K562 (cell line): Measurements from ENCODE around the gene BRD7. TPM values are rescaled to one million over a fixed set of nuclear protein-coding genes. Genes with fewer than 3 reads are reported as not detected.
A peak's percentile ranks its signal among the peaks of the same experiment; 100 is the strongest.

Experiments used
- ARID2 ChIP-seq: fragments of 450-650 bp; IDR thresholded peaks from 2 replicates; pipeline ENCODE4 v1.6.1; 2017; ENCODE audit warnings: antibody characterized with exemption, mild to moderate bottlenecking
- E2F4 ChIP-seq: sonication (generic); formaldehyde crosslinking; IDR thresholded peaks from 2 replicates; pipeline ENCODE4 v1.8.0; 2022; ENCODE audit warnings: mild to moderate bottlenecking, low read depth, missing genetic modification reagents
- HMBOX1 ChIP-seq: sonication (generic); IDR thresholded peaks from 2 replicates; pipeline ENCODE4 v1.6.1; 2016
- KAT8 ChIP-seq: fragments of 450-650 bp; IDR thresholded peaks from 2 replicates; pipeline ENCODE4 v1.6.1; 2016; ENCODE audit warnings: low read depth, mild to moderate bottlenecking
- MYC ChIP-seq, 2 experiments: fragments of 250-450 bp in 1 of 2; sonication (Bioruptor Pico) in 1 of 2; IDR thresholded peaks; 2 replicates each; pipeline versions ENCODE4 v1.5.1 to v1.6.1; 2012 to 2021; ENCODE audit warnings: low read depth in 2 of 2, borderline replicate concordance in 1 of 2, improper control_type of control experiment in 1 of 2, low read length in 1 of 2, mild to moderate bottlenecking in 1 of 2, moderate library complexity in 1 of 2
- PHF20 ChIP-seq: fragments of 450-650 bp; IDR thresholded peaks from 2 replicates; pipeline ENCODE4 v1.6.1; 2018; ENCODE audit not compliant: partially characterized antibody
- TAF1 ChIP-seq: IDR thresholded peaks from 2 replicates; pipeline ENCODE4 v1.6.1; 2011; ENCODE audit warnings: mild to moderate bottlenecking, low read length, moderate library complexity; ENCODE audit not compliant: insufficient read depth, control insufficient read depth, severe bottlenecking; ENCODE audit errors: extremely low read depth
- THRAP3 ChIP-seq: fragments of 450-650 bp; IDR thresholded peaks from 2 replicates; pipeline ENCODE4 v1.6.1; 2016; ENCODE audit warnings: mild to moderate bottlenecking, inconsistent platforms, borderline replicate concordance
- THRB ChIP-seq: fragments of 450-650 bp; formaldehyde crosslinking; conservative IDR thresholded peaks from 2 replicates; pipeline ENCODE4 v1.4.0; 2022; ENCODE audit warnings: mild to moderate bottlenecking, missing genetic modification characterization
- TOE1 ChIP-seq, 2 experiments: fragments of 450-650 bp in 1 of 2; sonication (generic) in 1 of 2; formaldehyde crosslinking in 1 of 2; IDR thresholded peaks; 2 replicates each; pipeline versions ENCODE4 v1.7.1 to v1.8.0; 2016 to 2022; ENCODE audit warnings: borderline replicate concordance in 2 of 2, mild to moderate bottlenecking in 2 of 2, antibody characterized with exemption in 1 of 2, inconsistent platforms in 1 of 2, low read depth in 1 of 2, missing genetic modification reagents in 1 of 2, moderate library complexity in 1 of 2
- ZNF12 ChIP-seq: sonication (generic); formaldehyde crosslinking; IDR thresholded peaks from 2 replicates; pipeline ENCODE4 v1.4.0; 2020; ENCODE audit warnings: mild to moderate bottlenecking, missing genetic modification reagents
- ZSCAN32 ChIP-seq: fragments of 450-650 bp; formaldehyde crosslinking; IDR thresholded peaks from 2 replicates; pipeline ENCODE4 v1.4.0; 2020; ENCODE audit warnings: mild to moderate bottlenecking, moderate library complexity
- polyA plus RNA-seq, 8 experiments: library from polyadenylated mRNA; depleted of rRNA in 4 of 8; stranded (reverse) in 5 of 8; unstranded in 3 of 8; fragments of >200 nt; fragmentation: Nextera tagmentation in 2 of 8; fragmentation: Illumina TruSeq in 1 of 8; extraction: Ambion mirVana in 2 of 8; extraction: Trizol in 1 of 8; gene quantifications; 2 replicates each; pipeline versions ENCODE4 v1.2.1 to v1.2.3, GENCODE V29; 2011 to 2014; ENCODE audit warnings: inconsistent platforms in 1 of 8, missing spikeins in 1 of 8
- total RNA-seq, 7 experiments: library from RNA; depleted of rRNA in 6 of 7; stranded (reverse); fragments of >200 nt in 6 of 7; fragmentation: Illumina TruSeq in 2 of 7; extraction: Trizol in 2 of 7; gene quantifications; 2 replicates each; pipeline versions ENCODE4 v1.2.1 to v1.2.3, GENCODE V29; 2011 to 2021; ENCODE audit warnings: low replicate concordance in 1 of 7

Gene BRD7
- total and polyA plus RNA-seq, 9 of the 15 experiments (the other 6 are each of a cell fraction or from before 2014, with no cell fraction given): 20.6 to 101 (median 68.7) TPM

- TF ChIP-seq TAF1: no peak
- no peak for TF ChIP-seq ZSCAN32
- no peak for TF ChIP-seq PHF20
- TF ChIP-seq HMBOX1: no peak
- TF ChIP-seq THRAP3: no peak
- peak; percentile 56; the same call in 1 of the 2 replicates for TF ChIP-seq TOE1 (IDR thresholded peaks at IDR 0.05; ENCODE audit: borderline replicate concordance)
- TF ChIP-seq TOE1 (CRISPR knock-in tag; IDR thresholded peaks at IDR 0.05; ENCODE audit: borderline replicate concordance, low read depth): no peak
- 0 out of 2 replicates have a peak, but pooled peaks have one; percentile 38 for TF ChIP-seq THRB (CRISPR knock-in tag)
- TF ChIP-seq ARID2: no peak
- TF ChIP-seq ZNF12 (CRISPR knock-in tag): no peak
- no peak for TF ChIP-seq KAT8
- TF ChIP-seq E2F4 (CRISPR knock-in tag): no peak
- TF ChIP-seq MYC (IDR thresholded peaks at IDR 0.05; ENCODE audit: low read depth, low read length): no peak
- no peak for TF ChIP-seq MYC (CRISPR knock-in tag; IDR thresholded peaks at IDR 0.05; ENCODE audit: borderline replicate concordance, low read depth)
Measured at GRCh38 chr16:50393858-50394802, 25.3 kb upstream of the BRD7 start (continued).
